GM20000 (cell line): ENCODE results near the gene HIVEP2.

Source experiments
- DNase-seq: peaks from one replicate; pipeline ENCODE4 v3.0.0; 2012; ENCODE audit warnings: low spot score
- CTCF ChIP-seq: IDR thresholded peaks from 2 replicates; pipeline ENCODE4 v1.5.1; 2012; ENCODE audit warnings: mild to moderate bottlenecking, control low read depth; ENCODE audit errors: extremely low read depth, missing control alignments

The HIVEP2 gene

GRCh38 chr6:142898927-142899895 is 45.8 kb downstream of the HIVEP2 start:
- no peak for TF ChIP-seq CTCF

GRCh38 chr6:142897659-142898058 is 47.3 kb downstream of the HIVEP2 start:
- no peak for DNase-seq
- no peak for TF ChIP-seq CTCF

More at GRCh38 chr6:142898927-142899895, 45.8 kb downstream of the HIVEP2 start:
- DNase-seq: no peak

- DNase-seq: no peak
- TF ChIP-seq CTCF: no peak
Measured at GRCh38 chr6:142896732-142897131, 48.2 kb downstream of the HIVEP2 start.

GRCh38 chr6:142893088-142893487 is 51.9 kb downstream of the HIVEP2 start:
- TF ChIP-seq CTCF: no peak
- DNase-seq: no peak

GRCh38 chr6:142892254-142893021 is 52.5 kb downstream of the HIVEP2 start:
- TF ChIP-seq CTCF: no peak
- no peak for DNase-seq

- no peak for TF ChIP-seq CTCF
Measured at GRCh38 chr6:142891454-142891853, 53.5 kb downstream of the HIVEP2 start.

GRCh38 chr6:142888456-142888855 is 56.5 kb downstream of the HIVEP2 start:
- no peak for DNase-seq
- no peak for TF ChIP-seq CTCF

More at GRCh38 chr6:142891454-142891853, 53.5 kb downstream of the HIVEP2 start:
- DNase-seq: no peak
